CD14-positive monocyte (primary cell): ENCODE data around the gene CSN2. TPM values are rescaled to one million over a fixed set of nuclear protein-coding genes. Genes with fewer than 3 reads are reported as not detected.

ENCODE experiments used
- DNase-seq, 3 donors: peaks; one replicate each; pipeline ENCODE4 v3.0.0-alpha.2; 2011 to 2022
- H2AFZ ChIP-seq: 2 replicates; pipeline ENCODE4 v1.6.0; 2012; ENCODE audit warnings: mild to moderate bottlenecking, low read depth, low read length, inconsistent platforms; ENCODE audit not compliant: insufficient read depth, poor library complexity, severe bottlenecking
- H3K27ac ChIP-seq, 2 donors: 1 replicate in 1 of 2; 2 replicates in 1 of 2; pipeline ENCODE4 v1.5.1; 2012 to 2013; ENCODE audit warnings: low read length in 2 of 2, control low read depth in 1 of 2, inconsistent platforms in 1 of 2, low read depth in 1 of 2, mild to moderate bottlenecking in 1 of 2
- H3K27me3 ChIP-seq, 2 donors: one replicate each; pipeline versions ENCODE4 v1.6.0 to v1.6.1; 2011 to 2013; ENCODE audit warnings: low read length in 2 of 2; ENCODE audit not compliant: control insufficient read depth in 2 of 2, insufficient read depth in 2 of 2
- H3K36me3 ChIP-seq, 2 donors: replicated peaks in 1 of 2; 1 replicate in 1 of 2; 2 replicates in 1 of 2; pipeline versions ENCODE4 v1.5.1 to v1.6.1; 2012 to 2013; ENCODE audit warnings: low read length in 2 of 2, control low read depth in 1 of 2, inconsistent platforms in 1 of 2, mild to moderate bottlenecking in 1 of 2; ENCODE audit not compliant: insufficient read depth in 2 of 2, control insufficient read depth in 1 of 2
- H3K4me1 ChIP-seq, 2 donors: 1 replicate in 1 of 2; 2 replicates in 1 of 2; pipeline versions ENCODE4 v1.5.1 to v1.6.1; 2012 to 2013; ENCODE audit warnings: low read length in 2 of 2, control low read depth in 1 of 2, inconsistent platforms in 1 of 2, mild to moderate bottlenecking in 1 of 2, moderate library complexity in 1 of 2; ENCODE audit not compliant: insufficient read depth in 2 of 2, control insufficient read depth in 1 of 2
- H3K4me2 ChIP-seq: replicated peaks from 2 replicates; pipeline ENCODE3; 2012; ENCODE audit warnings: low read length, moderate library complexity, mild to moderate bottlenecking; ENCODE audit not compliant: poor library complexity, severe bottlenecking; ENCODE audit errors: extremely low read depth
- H3K4me3 ChIP-seq, 3 experiments: fragments of 200-600 bp in 1 of 3; sonication (generic) in 1 of 3; replicated peaks in 1 of 3; 1 replicate in 2 of 3; 2 replicates in 1 of 3; pipeline ENCODE4 v1.5.1; 2011 to 2013; ENCODE audit warnings: low read length in 3 of 3, mild to moderate bottlenecking in 3 of 3, control low read depth in 2 of 3, low read depth in 2 of 3, inconsistent platforms in 1 of 3, moderate library complexity in 1 of 3
- H3K79me2 ChIP-seq: 2 replicates; pipeline ENCODE4 v1.6.0; 2012; ENCODE audit warnings: mild to moderate bottlenecking, control low read depth, inconsistent platforms, low read length, moderate library complexity; ENCODE audit not compliant: insufficient read depth
- H3K9ac ChIP-seq: 2 replicates; pipeline ENCODE4 v1.6.0; 2017; ENCODE audit warnings: low read length, mild to moderate bottlenecking; ENCODE audit not compliant: insufficient read depth, poor library complexity, severe bottlenecking
- H3K9me3 ChIP-seq, 2 donors: replicated peaks in 1 of 2; 1 replicate in 1 of 2; 2 replicates in 1 of 2; pipeline versions ENCODE4 v1.5.1 to v1.6.1; 2012 to 2013; ENCODE audit warnings: low read length in 2 of 2, control low read depth in 1 of 2; ENCODE audit not compliant: control insufficient read depth in 1 of 2, insufficient read depth in 1 of 2
- H4K20me1 ChIP-seq: 2 replicates; pipeline ENCODE4 v1.6.0; 2012; ENCODE audit warnings: mild to moderate bottlenecking, low read length, control low read depth, moderate library complexity; ENCODE audit not compliant: insufficient read depth
- H3K27ac Mint-ChIP-seq, 7 donors: one replicate each; pipeline ENCODE4 v1.8.0; 2020; ENCODE audit warnings: mild to moderate bottlenecking in 7 of 7, mixed read lengths in 7 of 7, moderate library complexity in 6 of 7, inconsistent platforms in 2 of 7
- H3K27me3 Mint-ChIP-seq, 3 donors: one replicate each; pipeline ENCODE4 v1.8.0; 2021 to 2022; ENCODE audit warnings: low read depth in 3 of 3, mild to moderate bottlenecking in 3 of 3, mixed read lengths in 3 of 3, moderate library complexity in 3 of 3, inconsistent platforms in 1 of 3
- H3K36me3 Mint-ChIP-seq, 2 donors: one replicate each; pipeline ENCODE4 v1.8.0; 2020; ENCODE audit warnings: mixed read lengths in 2 of 2, inconsistent platforms in 1 of 2, mild to moderate bottlenecking in 1 of 2
- H3K4me1 Mint-ChIP-seq: one replicate; pipeline ENCODE4 v1.8.0; 2020; ENCODE audit warnings: mild to moderate bottlenecking, mixed read lengths
- H3K4me3 Mint-ChIP-seq, 2 donors: one replicate each; pipeline ENCODE4 v1.8.0; 2020; ENCODE audit warnings: mild to moderate bottlenecking in 2 of 2, mixed read lengths in 2 of 2, moderate library complexity in 1 of 2
- H3K9me3 Mint-ChIP-seq, 7 donors: one replicate each; pipeline ENCODE4 v1.8.0; 2020 to 2022; ENCODE audit warnings: mixed read lengths in 7 of 7, mild to moderate bottlenecking in 6 of 7, moderate library complexity in 6 of 7, inconsistent platforms in 2 of 7
- CTCF ChIP-seq: fragments of 200-600 bp; IDR thresholded peaks from one replicate; pipeline ENCODE4 v1.8.0; 2022; ENCODE audit warnings: antibody characterized with exemption, mild to moderate bottlenecking
- WGBS: methylation state at CpG from one replicate; pipeline ENCODE4 v1.1.5; 2013; ENCODE audit warnings: missing lambda C conversion rate; ENCODE audit not compliant: insufficient coverage; 5-methylcytosine and 5-hydroxymethylcytosine counted together
- intact Hi-C, 2 donors: fragments of 100-400 bp; cut with micrococcal nuclease; formaldehyde crosslinking; loops; one replicate each; pipeline versions ENCODE4 v1.15.0 to v1.15.1; 2023
- polyA plus RNA-seq, 3 donors: library from polyadenylated mRNA; depleted of rRNA in 1 of 3; unstranded in 2 of 3; stranded (reverse) in 1 of 3; fragments of 300-500 nt in 2 of 3; fragments of >200 nt in 1 of 3; fragmentation: Illumina TruSeq in 2 of 3; gene quantifications; 1 replicate in 2 of 3; 2 replicates in 1 of 3; pipeline ENCODE4 v1.2.3, GENCODE V29; 2012 to 2021

Gene CSN2
- polyA plus RNA-seq, 3 donors: not detected

- Histone ChIP-seq H3K4me2 (no peak overlapping the region), H3K36me3 (no peaks in the 10 kb centered on the region), H3K4me1 (no peaks in the 10 kb centered on the region), H2AFZ (no peak overlapping the region), H3K9me3 (no peaks in the 10 kb centered on the region), H3K79me2 (no peaks in the 10 kb centered on the region), H3K27me3 (no peaks in the 10 kb centered on the region), H3K9ac (no peak overlapping the region), H3K4me3 (no peak overlapping the region), H4K20me1 (no peaks in the 10 kb centered on the region), H3K27ac (no peak overlapping the region)
- WGBS: no CpG with 5 or more reads among the region's 4 CpGs
- H3K27me3 Mint-ChIP-seq: peaks cover 0 to 2% (median 0%) of the 10 kb centered on the region in 3 donors
- no peak overlapping the region for H3K4me3 Mint-ChIP-seq
- no peak for TF ChIP-seq CTCF
- no peak overlapping the region for H3K27ac Mint-ChIP-seq
- peaks cover 0 to 7% (median 0%) of the 10 kb centered on the region in 7 donors for H3K9me3 Mint-ChIP-seq
- no peaks in the 10 kb centered on the region for H3K4me1 Mint-ChIP-seq
- no peaks in the 10 kb centered on the region for H3K36me3 Mint-ChIP-seq
- no peak for DNase-seq
- intact Hi-C loops: no loop called here
These were observed 44.7 kb downstream of the CSN2 start for GRCh38 chr4:69920874-69921273.

GRCh38 chr4:69910016-69910782 is 55.3 kb downstream of the CSN2 start:
- no peak overlapping the region for H3K4me2 ChIP-seq
- intact Hi-C loops: no loop called here
- H3K36me3 ChIP-seq: no peaks in the 10 kb centered on the region
- H3K4me1 Mint-ChIP-seq: peaks cover 11% of the 10 kb centered on the region
- no peak for TF ChIP-seq CTCF
- H2AFZ ChIP-seq: no peak overlapping the region
- no CpG with 5 or more reads among the region's 2 CpGs for WGBS
- no peak overlapping the region for H3K9ac ChIP-seq
- no peaks in the 10 kb centered on the region for H3K9me3 ChIP-seq
- H3K36me3 Mint-ChIP-seq: no peaks in the 10 kb centered on the region
- H3K27ac Mint-ChIP-seq: no peak overlapping the region
- H3K4me1 ChIP-seq: peaks cover 0 to 3% of the 10 kb centered on the region in 2 donors
- H3K4me3 ChIP-seq: no peak overlapping the region
- no peak overlapping the region for H3K4me3 Mint-ChIP-seq
- H3K27me3 ChIP-seq: no peaks in the 10 kb centered on the region
- H3K9me3 Mint-ChIP-seq: peaks cover 0 to 4% (median 0%) of the 10 kb centered on the region in 7 donors
- DNase-seq: peak in 1 of 3 donors; percentile 12
- H3K27me3 Mint-ChIP-seq: peaks cover 1 to 11% (median 6%) of the 10 kb centered on the region in 3 donors
- H3K27ac ChIP-seq: no peak overlapping the region
- H4K20me1 ChIP-seq: no peaks in the 10 kb centered on the region
- no peaks in the 10 kb centered on the region for H3K79me2 ChIP-seq
